Raji (cell line): ENCODE measurements around the gene CNOT10.

ENCODE experiments used
- POLR2A ChIP-seq: IDR thresholded peaks from 2 replicates; pipeline ENCODE4 v1.6.1; 2011; ENCODE audit warnings: low read depth, low read length, control low read depth; ENCODE audit not compliant: insufficient read depth

Gene CNOT10

GRCh38 chr3:32820971-32821685 is 136.1 kb downstream of the CNOT10 start:
- TF ChIP-seq POLR2A: no peak

GRCh38 chr3:32821686-32822296 is 136.8 kb downstream of the CNOT10 start:
- TF ChIP-seq POLR2A: no peak

- TF ChIP-seq POLR2A: no peak
These were observed 137.9 kb downstream of the CNOT10 start for GRCh38 chr3:32822609-32823498.
